GM18517 (cell line): Measurements from ENCODE around the gene PRKRA.
"Not testable (repeated sequence)": the region's sequence is repeated elsewhere in the genome, so short reads cannot be mapped to it uniquely, and the experiment has no call there.

Experiments used
- ATAC-seq: cut with Tn5 transposase; IDR thresholded peaks from one replicate; pipeline ENCODE4 v1.9.1; 2021; ENCODE audit warnings: mild to moderate bottlenecking, moderate library complexity; ENCODE audit not compliant: unreplicated experiment

Gene PRKRA

GRCh38 chr2:178469219-178469849 is 18.4 kb upstream of the PRKRA start:
- no peak for ATAC-seq

- ATAC-seq = no peak
These were observed 6.5 kb upstream of the PRKRA start for GRCh38 chr2:178457390-178457886.

- ATAC-seq = no peak
These were observed 5.0 kb upstream of the PRKRA start for GRCh38 chr2:178455947-178456346.

- no peak for ATAC-seq
These were observed 1.9 kb upstream of the PRKRA start for GRCh38 chr2:178452870-178453269.

GRCh38 chr2:178452334-178452733 is 1.4 kb upstream of the PRKRA start:
- no peak for ATAC-seq

GRCh38 chr2:178450524-178450773 is 526 bp downstream of the PRKRA start:
- ATAC-seq = peak; percentile 53

- peak; percentile 11 for ATAC-seq
These were observed 1.1 kb downstream of the PRKRA start for GRCh38 chr2:178449700-178450523.

- ATAC-seq = no peak
These were observed 1.9 kb downstream of the PRKRA start for GRCh38 chr2:178448968-178449661.

GRCh38 chr2:178441426-178441825 is 9.5 kb downstream of the PRKRA start:
- ATAC-seq = no peak

GRCh38 chr2:178436662-178437061 is 14.3 kb downstream of the PRKRA start:
- ATAC-seq = no peak

- no peak for ATAC-seq
These were observed 21.6 kb downstream of the PRKRA start for GRCh38 chr2:178429336-178429735.

- ATAC-seq = no peak
These were observed 22.6 kb downstream of the PRKRA start for GRCh38 chr2:178428396-178428806.

- ATAC-seq = no peak
These were observed 23.5 kb downstream of the PRKRA start for GRCh38 chr2:178427458-178427857.

GRCh38 chr2:178426388-178426787 is 24.6 kb downstream of the PRKRA start:
- no peak for ATAC-seq

GRCh38 chr2:178425255-178425827 is 25.6 kb downstream of the PRKRA start:
- no peak for ATAC-seq

GRCh38 chr2:178423746-178424145 is 27.2 kb downstream of the PRKRA start:
- not testable (repeated sequence) for ATAC-seq

- ATAC-seq = no peak
These were observed 28.9 kb downstream of the PRKRA start for GRCh38 chr2:178422097-178422496.

GRCh38 chr2:178420463-178420999 is 30.4 kb downstream of the PRKRA start:
- no peak for ATAC-seq

- no peak for ATAC-seq
These were observed 31.9 kb downstream of the PRKRA start for GRCh38 chr2:178419123-178419522.

- ATAC-seq = no peak
These were observed 32.5 kb downstream of the PRKRA start for GRCh38 chr2:178418426-178418825.

GRCh38 chr2:178417916-178418315 is 33.1 kb downstream of the PRKRA start:
- ATAC-seq = no peak
